HG03280 (cell line): ENCODE data around the gene PXT1.
"Not testable (repeated sequence)": the region's sequence is repeated elsewhere in the genome, so short reads cannot be mapped to it uniquely, and the experiment has no call there.

Experiments used
- ATAC-seq: cut with Tn5 transposase; IDR thresholded peaks from one replicate; pipeline ENCODE4 v1.9.1; 2021; ENCODE audit warnings: mild to moderate bottlenecking, moderate library complexity; ENCODE audit not compliant: unreplicated experiment

PXT1 gene

GRCh38 chr6:36444470-36444869 is 1.8 kb upstream of the PXT1 start:
- no peak for ATAC-seq

- ATAC-seq: no peak
These were observed 1.1 kb upstream of the PXT1 start for GRCh38 chr6:36443471-36444428.

- ATAC-seq: no peak
These were observed 467 bp downstream of the PXT1 start for GRCh38 chr6:36442103-36442670.

- peak; percentile 62 for ATAC-seq
These were observed 1.3 kb downstream of the PXT1 start for GRCh38 chr6:36441307-36441894.

DNA sequence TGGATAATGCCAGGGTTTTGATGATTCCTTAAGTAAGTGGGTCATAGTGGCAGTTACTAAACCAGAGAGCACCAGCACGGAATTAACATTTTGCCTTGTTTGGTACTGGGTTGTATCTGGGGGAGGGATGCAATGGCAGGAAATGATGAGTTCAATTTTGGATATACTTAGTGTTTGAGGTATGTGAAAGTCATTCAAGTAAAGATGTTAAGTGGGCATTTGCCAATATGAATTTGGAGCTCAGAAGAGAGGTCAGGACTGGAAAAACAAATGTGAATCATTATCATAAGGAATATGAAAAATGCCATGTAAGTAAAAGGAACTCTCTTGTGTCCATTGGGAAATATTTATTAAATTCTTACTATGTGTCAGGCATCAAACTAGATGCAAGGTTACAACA is 6.2 kb downstream of the PXT1 start:
- ATAC-seq: no peak

DNA sequence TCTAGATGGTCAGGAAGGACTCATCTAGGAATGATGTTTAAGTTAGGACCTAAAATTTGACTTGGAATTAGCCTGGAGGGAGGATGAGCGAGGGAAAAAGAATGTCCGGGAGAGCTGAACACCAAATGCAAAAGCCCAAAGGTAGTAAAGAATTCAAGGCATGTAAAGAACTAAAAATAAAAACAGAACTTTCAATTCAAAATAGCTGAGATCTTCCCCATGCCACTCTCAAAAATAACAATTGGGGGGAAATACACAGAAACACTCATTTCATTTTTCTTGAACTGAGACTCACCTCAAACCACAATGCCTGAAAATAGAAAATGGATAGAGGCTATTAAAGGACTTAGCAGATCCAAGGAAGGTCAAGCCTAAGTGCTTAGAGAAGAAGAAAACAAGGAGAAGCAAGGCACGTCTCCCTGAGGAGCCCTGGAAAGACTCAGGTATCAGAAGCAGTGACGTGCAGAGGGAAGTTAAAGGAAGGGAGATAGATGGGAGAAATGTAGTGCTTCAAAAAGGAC is 10.4 kb downstream of the PXT1 start:
- no peak for ATAC-seq

DNA sequence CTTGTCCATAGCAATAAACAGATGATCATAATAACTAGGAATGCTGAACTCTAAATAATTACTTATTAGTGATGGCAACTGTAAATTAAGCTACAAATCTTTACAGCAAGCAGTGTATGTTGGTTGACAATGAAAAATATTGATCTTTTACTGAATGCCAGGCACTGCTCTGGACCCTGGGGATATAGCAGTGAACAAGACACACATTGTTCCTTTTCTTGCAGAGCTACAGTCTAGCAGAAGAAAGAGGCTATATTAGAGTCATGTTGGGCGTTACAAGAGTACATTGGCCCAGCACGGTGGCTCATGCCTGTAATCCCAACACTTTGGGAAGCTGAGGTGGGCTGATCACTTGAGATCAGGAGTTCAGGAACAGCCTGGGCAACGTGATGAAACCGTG is 11.5 kb downstream of the PXT1 start:
- ATAC-seq: no peak

GRCh38 chr6:36430351-36430750 is 12.3 kb downstream of the PXT1 start:
- ATAC-seq: no peak

DNA sequence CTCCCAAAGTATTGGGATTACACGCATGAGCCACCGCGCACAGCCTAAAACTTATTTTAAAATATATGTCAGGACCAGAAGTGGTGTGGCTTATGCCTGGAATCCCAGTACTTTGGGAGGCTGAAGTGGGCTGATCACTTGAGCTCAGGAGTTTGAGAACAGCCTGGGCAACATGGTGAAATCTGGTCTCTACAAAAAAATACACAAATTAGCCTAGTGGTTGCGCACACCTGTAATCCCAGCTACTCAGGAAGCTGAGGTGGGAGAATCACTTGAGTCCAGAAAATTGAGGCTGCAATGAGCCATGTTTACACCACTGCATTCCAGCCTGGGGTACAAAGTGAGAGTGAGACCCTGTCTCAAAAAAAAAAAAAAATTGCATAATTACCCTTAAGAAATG is 13.7 kb downstream of the PXT1 start:
- ATAC-seq: no peak

- ATAC-seq: no peak
These were observed 16.0 kb downstream of the PXT1 start for GRCh38 chr6:36426622-36427021.

- peak; percentile 95 for ATAC-seq
These were observed 19.4 kb downstream of the PXT1 start for GRCh38 chr6:36423101-36423824.

DNA sequence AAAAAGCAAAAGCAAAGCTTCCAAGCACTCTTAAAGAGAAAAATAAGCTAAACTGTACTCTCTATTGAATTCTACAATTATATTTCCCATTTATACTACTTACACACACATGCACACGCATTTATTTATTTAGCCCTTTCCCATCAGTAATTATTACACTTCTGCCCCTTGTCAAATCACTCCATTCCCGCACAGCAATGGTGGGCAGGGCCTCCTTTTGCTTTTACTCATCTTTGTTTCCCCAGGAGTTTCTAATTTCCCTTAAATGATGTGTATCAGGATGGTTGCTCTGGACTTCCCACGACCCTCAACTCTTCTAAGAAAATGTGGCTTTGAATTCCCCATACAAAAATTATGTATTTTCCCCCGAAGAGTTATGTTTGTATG is 19.9 kb downstream of the PXT1 start:
- ATAC-seq: no peak

GRCh38 chr6:36419310-36419709 is 23.3 kb downstream of the PXT1 start:
- ATAC-seq: no peak

- no peak for ATAC-seq
These were observed 24.1 kb downstream of the PXT1 start for GRCh38 chr6:36418558-36418957.

DNA sequence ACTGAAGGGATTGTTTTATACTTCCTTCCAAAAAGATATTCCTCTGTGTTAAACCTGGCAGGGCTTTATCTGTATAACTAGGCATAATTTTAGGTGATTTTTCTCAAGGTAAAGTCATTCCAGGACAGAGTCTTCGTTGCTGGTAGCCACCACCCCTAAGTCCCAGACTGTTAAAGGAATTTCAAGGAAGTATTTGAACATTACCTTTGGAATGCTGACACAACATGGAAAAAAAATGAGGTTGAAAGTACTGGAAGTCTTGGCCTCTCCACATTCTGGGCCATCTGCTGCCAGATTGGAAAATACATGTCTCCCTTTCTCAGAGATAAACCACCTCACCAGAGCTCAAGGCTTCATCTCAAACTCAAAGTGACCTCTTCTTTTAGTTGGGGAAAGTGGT is 28.2 kb downstream of the PXT1 start:
- ATAC-seq: no peak

DNA sequence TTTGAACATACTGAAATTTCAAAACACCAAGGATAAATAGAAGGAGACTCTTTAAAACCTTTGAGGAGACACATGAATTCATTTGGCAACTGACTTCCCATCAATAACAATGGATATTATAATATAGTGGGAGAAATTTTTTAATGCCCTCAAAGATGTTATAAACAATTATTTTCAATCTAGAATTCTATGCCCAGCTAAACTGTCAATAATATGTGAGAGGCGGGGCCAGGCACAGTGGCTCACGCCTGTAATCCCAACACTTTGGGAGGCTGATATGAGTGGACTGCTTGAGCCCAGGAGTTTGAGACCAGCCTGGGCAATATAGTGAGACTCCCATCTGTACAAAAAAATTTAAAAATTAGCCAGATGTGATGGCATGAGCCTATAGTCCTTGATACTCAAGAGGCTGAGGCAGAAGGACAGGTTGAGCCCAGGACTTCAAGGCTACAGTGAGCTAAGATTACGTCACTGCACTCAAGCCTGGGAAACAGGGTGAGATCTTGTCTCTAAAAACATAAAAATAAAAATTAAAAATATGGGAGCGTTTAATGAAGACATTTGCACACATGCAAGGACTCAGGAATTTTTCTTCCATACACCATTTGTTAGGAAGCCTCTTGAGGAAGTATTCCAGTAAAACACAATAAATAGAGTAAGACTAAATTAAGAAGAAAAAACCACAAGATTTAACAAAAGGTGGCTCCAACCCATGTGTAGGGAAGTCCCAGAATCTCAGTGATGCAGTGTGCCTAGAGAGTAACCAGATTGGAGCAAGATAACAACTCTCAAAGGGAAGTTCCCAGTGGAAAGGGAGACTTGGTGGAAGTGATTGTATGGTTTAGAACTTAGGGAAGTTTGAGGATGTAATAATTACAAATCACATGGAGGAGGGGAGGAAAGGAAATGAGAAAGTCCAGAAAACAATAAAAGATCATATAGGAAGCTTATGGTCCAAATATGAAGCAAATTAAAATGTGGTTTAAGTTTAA is 28.9 kb downstream of the PXT1 start:
- no peak for ATAC-seq

- ATAC-seq: not testable (repeated sequence)
These were observed 32.9 kb downstream of the PXT1 start for GRCh38 chr6:36409718-36410117.

DNA sequence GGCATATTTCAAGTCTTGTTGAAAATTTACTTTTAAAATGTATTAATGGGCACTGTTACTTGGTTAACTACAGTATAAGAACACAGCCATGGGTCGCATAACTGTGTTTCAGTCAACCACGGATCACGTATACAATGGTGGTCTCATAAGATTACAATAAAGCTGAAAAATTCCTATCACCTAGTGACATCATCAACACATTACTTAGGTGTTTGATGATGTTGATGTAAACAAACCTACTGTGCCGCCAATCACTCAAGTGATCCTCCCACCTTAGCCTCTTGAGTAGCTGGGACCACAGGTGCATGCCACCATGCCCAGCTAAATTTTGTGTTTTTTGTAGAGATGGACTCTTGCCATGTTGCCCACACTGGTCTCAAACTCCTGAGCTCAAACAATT is 38.5 kb downstream of the PXT1 start:
- ATAC-seq: no peak

DNA sequence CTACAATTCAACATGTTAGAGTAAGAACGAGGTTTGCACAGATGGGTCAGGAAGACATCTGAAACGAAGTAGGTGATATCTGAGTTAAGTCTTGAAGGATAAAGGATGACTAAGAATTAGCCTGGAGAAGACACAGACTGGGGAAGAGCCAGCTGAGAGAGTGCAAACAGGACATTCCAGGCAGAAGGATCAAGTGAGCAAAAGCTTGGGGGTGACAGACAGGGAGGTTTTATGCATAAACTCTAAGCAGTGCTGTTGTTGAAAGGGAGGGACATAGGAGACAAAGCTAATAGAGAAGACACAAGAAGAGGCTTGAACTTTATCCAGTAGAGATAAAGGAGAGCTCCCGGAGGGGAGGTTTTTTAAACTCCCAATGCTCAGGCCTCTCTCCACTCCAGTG is 40.2 kb downstream of the PXT1 start:
- no peak for ATAC-seq

DNA sequence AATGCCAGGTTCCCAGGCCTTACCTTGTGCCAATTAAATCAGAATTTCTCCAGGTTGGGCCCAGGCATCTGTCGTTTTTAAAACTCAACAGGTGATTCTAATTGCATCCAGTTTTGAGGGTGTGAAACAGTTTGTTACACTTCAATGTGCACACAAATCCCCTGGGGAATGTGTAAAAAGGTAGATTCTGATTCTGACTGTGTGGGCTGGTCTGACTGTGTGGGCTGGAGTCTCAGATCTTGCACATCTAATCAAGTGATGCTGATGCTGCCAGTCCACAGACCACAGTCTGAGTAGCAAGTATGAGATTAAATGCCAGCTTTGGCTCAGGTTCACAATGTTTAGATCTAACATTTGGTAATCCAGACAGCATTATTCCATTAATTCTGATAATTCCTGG is 42.7 kb downstream of the PXT1 start:
- ATAC-seq: no peak
